Uterus (tissue), 2 donors: Measurements from ENCODE around the gene SEL1L3.

Source experiments
- CTCF ChIP-seq, 4 experiments: fragments of 200-600 bp in 2 of 4; fragments of 450-650 bp in 2 of 4; sonication (generic) in 2 of 4; IDR thresholded peaks; one replicate each; pipeline ENCODE4 v1.5.1; 2016 to 2019; ENCODE audit warnings: antibody characterized with exemption in 4 of 4, mild to moderate bottlenecking in 2 of 4, moderate library complexity in 1 of 4
- POLR2A ChIP-seq, 2 donors: fragments of 450-650 bp; IDR thresholded peaks; one replicate each; pipeline ENCODE4 v1.6.1; 2016; ENCODE audit warnings: antibody characterized with exemption in 2 of 2, mild to moderate bottlenecking in 1 of 2, moderate library complexity in 1 of 2

- TF ChIP-seq CTCF (IDR thresholded peaks at IDR 0.05) (no peak), POLR2A (IDR thresholded peaks at IDR 0.05) (no peak)
Observed at GRCh38 chr4:25903900-25904747, 41.3 kb upstream of the SEL1L3 start.
